LHCN-M2 (cell line): ENCODE measurements around the gene KLHL17. TPM values are rescaled to one million over a fixed set of nuclear protein-coding genes. Genes with fewer than 3 reads are reported as not detected.
A peak's percentile ranks its signal among the peaks of the same experiment; 100 is the strongest.

ENCODE experiments used
- DNase-seq: peaks from one replicate; pipeline ENCODE4 v3.0.0-alpha.2; 2012; ENCODE audit warnings: low read depth
- polyA plus RNA-seq: library from polyadenylated mRNA; unstranded; fragments of >200 nt; gene quantifications from one replicate; pipeline ENCODE4 v1.2.1, GENCODE V29; 2012; ENCODE audit warnings: missing spikeins
- total RNA-seq: library from RNA; depleted of rRNA; stranded (reverse); fragments of >200 nt; gene quantifications from 2 replicates; pipeline ENCODE4 v1.2.3, GENCODE V29; 2014; rRNA removed

Gene KLHL17
- 13.7 and 22.8 TPM in 2 replicates for total RNA-seq
- 6.3 TPM for polyA plus RNA-seq

GRCh38 chr1:960363-961131 is at the start of gene KLHL17:
Gene KLHL17 (plus strand): TSS chr1:960584. CDS start chr1:960694, 110 bp downstream.
- peak; percentile 59 for DNase-seq

- no peak for DNase-seq
Observed at GRCh38 chr1:910881-911721, 49.3 kb upstream of the KLHL17 start.

GRCh38 chr1:911875-912739 is 48.3 kb upstream of the KLHL17 start:
- DNase-seq = no peak

GRCh38 chr1:912740-913301 is 47.6 kb upstream of the KLHL17 start:
- DNase-seq = no peak

GRCh38 chr1:913491-914130 is 46.8 kb upstream of the KLHL17 start:
- DNase-seq = no peak

GRCh38 chr1:914131-914890 is 46.1 kb upstream of the KLHL17 start:
- DNase-seq = no peak

GRCh38 chr1:914891-915280 is 45.5 kb upstream of the KLHL17 start:
- DNase-seq = no peak

- DNase-seq = no peak
Observed at GRCh38 chr1:915295-916172, 44.9 kb upstream of the KLHL17 start.

- no peak for DNase-seq
Observed at GRCh38 chr1:916173-917075, 44.0 kb upstream of the KLHL17 start.

GRCh38 chr1:917076-917459 is 43.3 kb upstream of the KLHL17 start:
- no peak for DNase-seq

- no peak for DNase-seq
Observed at GRCh38 chr1:917466-918091, 42.8 kb upstream of the KLHL17 start.

GRCh38 chr1:918353-918752 is 42.0 kb upstream of the KLHL17 start:
- no peak for DNase-seq

- no peak for DNase-seq
Observed at GRCh38 chr1:918843-919242, 41.5 kb upstream of the KLHL17 start.

- DNase-seq = no peak
Observed at GRCh38 chr1:919271-919872, 41.0 kb upstream of the KLHL17 start.

- no peak for DNase-seq
Observed at GRCh38 chr1:920010-920409, 40.4 kb upstream of the KLHL17 start.

- no peak for DNase-seq
Observed at GRCh38 chr1:920521-920920, 39.9 kb upstream of the KLHL17 start.
